ENCODE measurements around the gene RBMS3.

DNA sequence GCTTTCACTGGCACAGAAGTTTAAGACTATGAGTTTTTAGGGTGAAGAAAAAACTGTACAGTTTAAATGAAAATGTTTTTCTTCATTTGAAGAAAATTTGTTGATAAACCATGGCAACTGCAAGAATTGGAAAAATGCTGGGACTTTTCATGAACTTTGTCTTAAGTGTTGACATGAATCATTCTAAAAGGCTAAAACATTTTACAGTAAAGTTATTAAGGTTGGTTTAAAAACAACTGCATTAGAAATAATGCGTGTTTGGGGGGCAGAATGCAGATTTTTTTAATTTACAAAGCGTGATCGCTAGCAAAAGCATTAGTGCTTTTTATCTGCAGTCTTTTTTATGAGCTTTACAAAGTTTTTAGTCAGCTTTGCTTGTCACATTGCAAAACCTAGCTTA lies 723.6 kb downstream of the RBMS3 start:
- TF ChIP-seq CTCF (conservative IDR thresholded peaks at IDR 0.05; ENCODE audit: low read length): no peak
- TF ChIP-seq EZH2phosphoT487 (IDR thresholded peaks at IDR 0.05; ENCODE audit: borderline replicate concordance, low read depth, low read length): no peak

All from OCI-LY7 (cell line).